SU-DHL-6 (cell line): Measurements from ENCODE around the gene RGCC.

Source experiments
- H2AFZ ChIP-seq: fragments of 200-600 bp; sonication (generic); 2 replicates; pipeline ENCODE4 v1.6.1; 2014; ENCODE audit warnings: low read depth, mild to moderate bottlenecking, moderate library complexity, mixed read lengths, antibody characterized with exemption, low read length; ENCODE audit not compliant: severe bottlenecking
- H3F3A ChIP-seq: fragments of 200-600 bp; shearing (Covaris generic); 2 replicates; pipeline ENCODE4 v1.6.0; 2016; ENCODE audit warnings: antibody characterized with exemption, mild to moderate bottlenecking; ENCODE audit not compliant: insufficient read depth
- H3K27ac ChIP-seq: fragments of 200-600 bp; sonication (generic); 2 replicates; pipeline ENCODE4 v1.5.1; 2016; ENCODE audit warnings: low read depth, mild to moderate bottlenecking, low read length, moderate library complexity, mixed read lengths
- H3K27me3 ChIP-seq: fragments of 200-600 bp; sonication (generic), shearing (Covaris generic); 2 replicates; pipeline ENCODE4 v1.6.0; 2014; ENCODE audit warnings: mild to moderate bottlenecking, low read length
- H3K36me3 ChIP-seq: fragments of 200-600 bp; sonication (generic); 2 replicates; pipeline ENCODE4 v1.6.1; 2014; ENCODE audit warnings: mild to moderate bottlenecking, low read length, mixed read lengths
- H3K4me2 ChIP-seq: fragments of 300-600, 200-600 bp; shearing (Covaris generic), sonication (generic); 2 replicates; pipeline ENCODE4 v1.6.0; 2014; ENCODE audit warnings: low read length, low read depth, mild to moderate bottlenecking; ENCODE audit not compliant: poor library complexity, severe bottlenecking
- H3K4me3 ChIP-seq: fragments of 200-600 bp; sonication (generic); 2 replicates; pipeline ENCODE4 v1.5.1; 2014; ENCODE audit warnings: antibody characterized with exemption, low read length, mild to moderate bottlenecking, mixed read lengths; ENCODE audit not compliant: insufficient read depth, poor library complexity, severe bottlenecking
- H3K79me2 ChIP-seq: fragments of 200-600 bp; sonication (generic); 2 replicates; pipeline ENCODE4 v1.6.1; 2014; ENCODE audit warnings: mild to moderate bottlenecking, low read length, moderate library complexity; ENCODE audit not compliant: insufficient read depth
- H3K9ac ChIP-seq: fragments of 200-600 bp; sonication (generic); 2 replicates; pipeline ENCODE4 v1.7.0; 2014; ENCODE audit warnings: mild to moderate bottlenecking, low read length
- H3K9me2 ChIP-seq: fragments of 200-600 bp; sonication (generic); replicated peaks from 2 replicates; pipeline ENCODE4 v1.6.1; 2014; ENCODE audit warnings: low read length; ENCODE audit not compliant: insufficient read depth
- H3K9me3 ChIP-seq: fragments of 200-600 bp; sonication (generic); 2 replicates; pipeline ENCODE4 v1.6.1; 2014; ENCODE audit warnings: low read length, mixed read lengths; ENCODE audit not compliant: insufficient read depth
- H4K20me1 ChIP-seq: fragments of 200-600 bp; sonication (generic); 2 replicates; pipeline ENCODE4 v1.6.1; 2014; ENCODE audit warnings: low read depth, mild to moderate bottlenecking, antibody characterized with exemption, low read length, moderate library complexity, mixed read lengths
- EZH2phosphoT487 ChIP-seq: fragments of 200-600 bp; sonication (generic), shearing (Covaris generic); conservative IDR thresholded peaks from 2 replicates; pipeline ENCODE4 v1.6.1; 2018; ENCODE audit warnings: mild to moderate bottlenecking, antibody characterized with exemption, low read length, moderate library complexity, mixed read lengths
- TF ChIP-seq, protein P1 (sequence below): fragments of 200-600 bp; sonication (generic); IDR thresholded peaks from one replicate; pipeline ENCODE4 v1.5.1; 2017; ENCODE audit warnings: antibody characterized with exemption, mild to moderate bottlenecking, low read length, moderate library complexity; ENCODE audit not compliant: insufficient read depth, poor library complexity, severe bottlenecking

RGCC gene

DNA sequence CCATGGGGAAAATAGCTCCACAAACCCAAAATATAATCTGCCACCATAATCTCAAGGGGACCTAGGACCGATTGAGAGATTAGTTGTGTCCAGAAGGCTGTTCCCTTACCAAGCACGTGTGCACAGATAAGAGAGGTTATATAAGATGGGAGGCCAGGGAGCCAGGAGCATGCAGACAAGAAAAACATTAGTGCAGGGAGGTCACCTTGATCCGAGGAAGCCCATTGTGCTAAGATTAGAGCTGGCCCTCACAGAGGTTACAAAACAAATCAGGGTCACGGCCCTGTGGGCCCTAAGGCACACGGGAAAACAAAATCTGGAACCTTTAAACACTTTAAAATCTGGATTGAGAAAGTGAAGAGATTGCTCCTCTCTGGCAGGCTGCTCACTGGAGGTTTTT lies 37.7 kb downstream of the RGCC start:
- Histone ChIP-seq H4K20me1 (no peaks in the 10 kb centered on the region), H3K79me2 (no peaks in the 10 kb centered on the region), H2AFZ (peak overlapping the region; percentile 14), H3K9ac (no peak overlapping the region), H3K4me3 (no peak overlapping the region), H3K27me3 (no peaks in the 10 kb centered on the region), H3K27ac (no peak overlapping the region), H3K36me3 (no peaks in the 10 kb centered on the region), H3K4me2 (no peak overlapping the region), H3K9me3 (no peaks in the 10 kb centered on the region), H3F3A (peaks cover 2% of the 10 kb centered on the region), H3K9me2 (no peaks in the 10 kb centered on the region)
- TF ChIP-seq, protein P1, sequence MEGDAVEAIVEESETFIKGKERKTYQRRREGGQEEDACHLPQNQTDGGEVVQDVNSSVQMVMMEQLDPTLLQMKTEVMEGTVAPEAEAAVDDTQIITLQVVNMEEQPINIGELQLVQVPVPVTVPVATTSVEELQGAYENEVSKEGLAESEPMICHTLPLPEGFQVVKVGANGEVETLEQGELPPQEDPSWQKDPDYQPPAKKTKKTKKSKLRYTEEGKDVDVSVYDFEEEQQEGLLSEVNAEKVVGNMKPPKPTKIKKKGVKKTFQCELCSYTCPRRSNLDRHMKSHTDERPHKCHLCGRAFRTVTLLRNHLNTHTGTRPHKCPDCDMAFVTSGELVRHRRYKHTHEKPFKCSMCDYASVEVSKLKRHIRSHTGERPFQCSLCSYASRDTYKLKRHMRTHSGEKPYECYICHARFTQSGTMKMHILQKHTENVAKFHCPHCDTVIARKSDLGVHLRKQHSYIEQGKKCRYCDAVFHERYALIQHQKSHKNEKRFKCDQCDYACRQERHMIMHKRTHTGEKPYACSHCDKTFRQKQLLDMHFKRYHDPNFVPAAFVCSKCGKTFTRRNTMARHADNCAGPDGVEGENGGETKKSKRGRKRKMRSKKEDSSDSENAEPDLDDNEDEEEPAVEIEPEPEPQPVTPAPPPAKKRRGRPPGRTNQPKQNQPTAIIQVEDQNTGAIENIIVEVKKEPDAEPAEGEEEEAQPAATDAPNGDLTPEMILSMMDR, result no peak
- TF ChIP-seq EZH2phosphoT487, result no peak

- H3K9ac ChIP-seq, result no peak overlapping the region
- H4K20me1 ChIP-seq, result no peaks in the 10 kb centered on the region
- TF ChIP-seq EZH2phosphoT487, result no peak
- TF ChIP-seq, protein P1, result no peak
- H3F3A ChIP-seq, result peaks cover 17% of the 10 kb centered on the region
- no peak overlapping the region for H3K27ac ChIP-seq
- no peaks in the 10 kb centered on the region for H3K36me3 ChIP-seq
- H3K4me3 ChIP-seq, result no peak overlapping the region
- H2AFZ ChIP-seq, result no peak overlapping the region
- no peaks in the 10 kb centered on the region for H3K79me2 ChIP-seq
- H3K27me3 ChIP-seq, result no peaks in the 10 kb centered on the region
- H3K9me2 ChIP-seq, result no peaks in the 10 kb centered on the region
- no peaks in the 10 kb centered on the region for H3K9me3 ChIP-seq
- H3K4me2 ChIP-seq, result no peak overlapping the region
These were observed 39.3 kb downstream of the RGCC start for GRCh38 chr13:41496420-41497234.

- TF ChIP-seq EZH2phosphoT487, result no peak
- TF ChIP-seq, protein P1, result no peak
- Histone ChIP-seq H3K4me2 (no peak overlapping the region), H2AFZ (no peak overlapping the region), H4K20me1 (no peaks in the 10 kb centered on the region), H3K27ac (no peak overlapping the region), H3K9ac (no peak overlapping the region), H3K9me2 (no peaks in the 10 kb centered on the region), H3K79me2 (no peaks in the 10 kb centered on the region), H3K9me3 (no peaks in the 10 kb centered on the region), H3K36me3 (no peaks in the 10 kb centered on the region), H3K27me3 (no peaks in the 10 kb centered on the region), H3F3A (peaks cover 25% of the 10 kb centered on the region), H3K4me3 (no peak overlapping the region)
These were observed 40.1 kb downstream of the RGCC start for GRCh38 chr13:41497436-41497835.
